HepG2 (cell line): Measurements from ENCODE around the gene ZNF507. TPM values are rescaled to one million over a fixed set of nuclear protein-coding genes. Genes with fewer than 3 reads are reported as not detected.

Experiments
- AHR ChIP-seq: IDR thresholded peaks from 2 replicates; pipeline ENCODE4 v1.6.1; 2018; ENCODE audit warnings: missing genetic modification reagents, missing compliant biosample characterization
- ASH2L ChIP-seq: fragments of 300-600, 200-600 bp; sonication (generic); IDR thresholded peaks from 2 replicates; pipeline ENCODE4 v1.7.0; 2017; ENCODE audit warnings: low read depth, mild to moderate bottlenecking, moderate library complexity, mixed read lengths, low read length; ENCODE audit not compliant: insufficient read length
- JARID2 ChIP-seq: sonication (generic); formaldehyde crosslinking; IDR thresholded peaks from 2 replicates; pipeline ENCODE4 v1.8.1; 2023; ENCODE audit warnings: missing genetic modification reagents, inconsistent platforms; ENCODE audit not compliant: insufficient replicate concordance
- KDM4B ChIP-seq: sonication (generic); formaldehyde crosslinking; IDR thresholded peaks from 2 replicates; pipeline ENCODE4 v1.4.0; 2020; ENCODE audit warnings: missing genetic modification reagents
- KDM5A ChIP-seq: fragments of 200-600 bp; sonication (generic); IDR thresholded peaks from 2 replicates; pipeline ENCODE4 v1.7.0; 2018; ENCODE audit warnings: antibody characterized with exemption, mild to moderate bottlenecking, low read length, borderline replicate concordance
- KLF16 ChIP-seq, 2 experiments: sonication (generic) in 1 of 2; formaldehyde crosslinking in 1 of 2; IDR thresholded peaks; 2 replicates each; pipeline versions ENCODE4 v1.6.1 to v1.8.0; 2016 to 2023; ENCODE audit warnings: missing genetic modification reagents in 2 of 2, missing compliant biosample characterization in 1 of 2
- SALL2 ChIP-seq: sonication (generic); formaldehyde crosslinking; IDR thresholded peaks from 2 replicates; pipeline ENCODE4 v1.8.1; 2023; ENCODE audit warnings: mild to moderate bottlenecking, missing genetic modification reagents, inconsistent platforms
- SOX6 ChIP-seq, 2 experiments: fragments of 450-650 bp in 1 of 2; sonication (generic) in 1 of 2; formaldehyde crosslinking in 1 of 2; IDR thresholded peaks; 2 replicates each; pipeline versions ENCODE4 v1.4.0 to v1.6.1; 2017 to 2020; ENCODE audit warnings: antibody characterized with exemption in 1 of 2, mild to moderate bottlenecking in 1 of 2, missing genetic modification reagents in 1 of 2
- TCF7 ChIP-seq: sonication (generic); IDR thresholded peaks from 2 replicates; pipeline ENCODE4 v1.6.1; 2016; ENCODE audit warnings: antibody characterized with exemption, low read depth
- ZBTB21 ChIP-seq: sonication (generic); formaldehyde crosslinking; IDR thresholded peaks from 2 replicates; pipeline ENCODE4 v1.4.0; 2020; ENCODE audit warnings: missing genetic modification reagents
- ZNF180 ChIP-seq: sonication (generic); formaldehyde crosslinking; IDR thresholded peaks from 2 replicates; pipeline ENCODE4 v1.4.0; 2020; ENCODE audit warnings: low read depth, missing genetic modification reagents, borderline replicate concordance
- ZNF564 ChIP-seq: sonication (generic); formaldehyde crosslinking; IDR thresholded peaks from 2 replicates; pipeline ENCODE4 v1.8.1; 2023; ENCODE audit warnings: mild to moderate bottlenecking, missing genetic modification reagents
- ZNF761 ChIP-seq: sonication (generic); formaldehyde crosslinking; conservative IDR thresholded peaks from 2 replicates; pipeline ENCODE4 v1.4.0; 2020; ENCODE audit warnings: mild to moderate bottlenecking, missing genetic modification reagents
- polyA plus RNA-seq, 8 experiments: library from polyadenylated mRNA; depleted of rRNA in 3 of 8; stranded (reverse) in 7 of 8; unstranded in 1 of 8; fragments of >200 nt; fragmentation: Illumina TruSeq in 4 of 8; extraction: Trizol in 4 of 8; gene quantifications; 2 replicates each; pipeline versions ENCODE4 v1.2.1 to v1.2.3, GENCODE V29; 2011 to 2016; ENCODE audit warnings: low read depth in 4 of 8, missing spikeins in 1 of 8, mixed read lengths in 1 of 8; ENCODE audit not compliant: insufficient read depth in 1 of 8
- total RNA-seq, 5 experiments: library from RNA; depleted of rRNA; stranded (reverse); fragments of >200 nt; fragmentation: Illumina TruSeq; extraction: Trizol; gene quantifications; 2 replicates each; pipeline ENCODE4 v1.2.3, GENCODE V29; 2016; ENCODE audit warnings: low read depth in 1 of 5
- TF ChIP-seq, protein P1 (sequence below): sonication (generic); formaldehyde crosslinking; IDR thresholded peaks from 2 replicates; pipeline ENCODE4 v1.4.0; 2020; ENCODE audit warnings: missing genetic modification reagents, mild to moderate bottlenecking, borderline replicate concordance
- TF ChIP-seq, protein P2 (sequence below): sonication (generic); formaldehyde crosslinking; IDR thresholded peaks from 2 replicates; pipeline ENCODE4 v1.5.0; 2020; ENCODE audit warnings: missing genetic modification reagents, mild to moderate bottlenecking, borderline replicate concordance
- TF ChIP-seq, protein P3 (sequence below): sonication (generic); formaldehyde crosslinking; IDR thresholded peaks from 2 replicates; pipeline ENCODE4 v1.4.0; 2020; ENCODE audit warnings: missing genetic modification reagents
- TF ChIP-seq, protein P4 (sequence below): sonication (generic); formaldehyde crosslinking; IDR thresholded peaks from 2 replicates; pipeline ENCODE4 v1.4.0; 2020; ENCODE audit warnings: low read depth, missing genetic modification reagents
- TF ChIP-seq, protein P5 (sequence below): sonication (generic); formaldehyde crosslinking; conservative IDR thresholded peaks from 2 replicates; pipeline ENCODE4 v1.4.0; 2020; ENCODE audit warnings: missing genetic modification reagents

Gene ZNF507
- total and polyA plus RNA-seq, 2 of the 13 experiments (the other 11 are each of a cell fraction or from before 2014, with no cell fraction given), result 7.3 to 10.9 TPM

DNA sequence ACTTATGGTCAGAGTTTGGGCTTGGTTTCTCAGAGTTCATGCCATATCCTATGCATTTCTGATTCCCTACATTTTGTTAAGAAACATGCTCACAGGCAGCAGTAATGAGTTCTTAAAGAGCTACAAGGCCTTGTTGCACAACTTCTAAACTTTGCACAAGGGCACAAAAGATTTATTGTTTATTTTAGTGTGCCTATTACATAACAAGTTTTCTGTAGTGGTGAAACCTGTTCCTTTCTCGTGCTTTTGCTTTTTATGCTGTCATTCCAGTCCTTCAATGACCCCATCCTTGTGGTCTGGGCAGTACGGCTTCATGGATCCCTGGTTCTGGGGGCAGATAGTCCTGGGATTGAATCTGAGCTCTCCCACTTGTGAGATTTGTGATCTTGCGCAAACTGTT, 17.8 kb downstream of the ZNF507 start (continued):
- TF ChIP-seq SOX6 (IDR thresholded peaks at IDR 0.05) (no peak), SOX6 (CRISPR knock-in tag; IDR thresholded peaks at IDR 0.05) (peak; percentile 98), ZBTB21 (peak; percentile 81; the same call in 1 of the 2 replicates), KDM5A (no peak; the same call in 1 of the 2 replicates), ZNF180 (CRISPR knock-in tag) (no peak), KDM4B (CRISPR knock-in tag) (0 out of 2 replicates have a peak, but pooled peaks have one; percentile 47), TCF7 (peak; percentile 56; the same call in 1 of the 2 replicates), ZNF761 (CRISPR knock-in tag) (no peak), AHR (no peak), KLF16 (CRISPR knock-in tag; IDR thresholded peaks at IDR 0.05) (peak in 1 of 2 experiments; percentile 79; a peak in 1 of 4 replicates), JARID2 (CRISPR knock-in tag) (no peak), SALL2 (CRISPR knock-in tag) (no peak), ASH2L (peak; percentile 55), ZNF564 (CRISPR knock-in tag) (0 out of 2 replicates have a peak, but pooled peaks have one; percentile 44)
- TF ChIP-seq, protein P1, sequence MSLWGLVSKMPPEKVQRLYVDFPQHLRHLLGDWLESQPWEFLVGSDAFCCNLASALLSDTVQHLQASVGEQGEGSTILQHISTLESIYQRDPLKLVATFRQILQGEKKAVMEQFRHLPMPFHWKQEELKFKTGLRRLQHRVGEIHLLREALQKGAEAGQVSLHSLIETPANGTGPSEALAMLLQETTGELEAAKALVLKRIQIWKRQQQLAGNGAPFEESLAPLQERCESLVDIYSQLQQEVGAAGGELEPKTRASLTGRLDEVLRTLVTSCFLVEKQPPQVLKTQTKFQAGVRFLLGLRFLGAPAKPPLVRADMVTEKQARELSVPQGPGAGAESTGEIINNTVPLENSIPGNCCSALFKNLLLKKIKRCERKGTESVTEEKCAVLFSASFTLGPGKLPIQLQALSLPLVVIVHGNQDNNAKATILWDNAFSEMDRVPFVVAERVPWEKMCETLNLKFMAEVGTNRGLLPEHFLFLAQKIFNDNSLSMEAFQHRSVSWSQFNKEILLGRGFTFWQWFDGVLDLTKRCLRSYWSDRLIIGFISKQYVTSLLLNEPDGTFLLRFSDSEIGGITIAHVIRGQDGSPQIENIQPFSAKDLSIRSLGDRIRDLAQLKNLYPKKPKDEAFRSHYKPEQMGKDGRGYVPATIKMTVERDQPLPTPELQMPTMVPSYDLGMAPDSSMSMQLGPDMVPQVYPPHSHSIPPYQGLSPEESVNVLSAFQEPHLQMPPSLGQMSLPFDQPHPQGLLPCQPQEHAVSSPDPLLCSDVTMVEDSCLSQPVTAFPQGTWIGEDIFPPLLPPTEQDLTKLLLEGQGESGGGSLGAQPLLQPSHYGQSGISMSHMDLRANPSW (CRISPR knock-in tag), result no peak
- TF ChIP-seq, protein P2, sequence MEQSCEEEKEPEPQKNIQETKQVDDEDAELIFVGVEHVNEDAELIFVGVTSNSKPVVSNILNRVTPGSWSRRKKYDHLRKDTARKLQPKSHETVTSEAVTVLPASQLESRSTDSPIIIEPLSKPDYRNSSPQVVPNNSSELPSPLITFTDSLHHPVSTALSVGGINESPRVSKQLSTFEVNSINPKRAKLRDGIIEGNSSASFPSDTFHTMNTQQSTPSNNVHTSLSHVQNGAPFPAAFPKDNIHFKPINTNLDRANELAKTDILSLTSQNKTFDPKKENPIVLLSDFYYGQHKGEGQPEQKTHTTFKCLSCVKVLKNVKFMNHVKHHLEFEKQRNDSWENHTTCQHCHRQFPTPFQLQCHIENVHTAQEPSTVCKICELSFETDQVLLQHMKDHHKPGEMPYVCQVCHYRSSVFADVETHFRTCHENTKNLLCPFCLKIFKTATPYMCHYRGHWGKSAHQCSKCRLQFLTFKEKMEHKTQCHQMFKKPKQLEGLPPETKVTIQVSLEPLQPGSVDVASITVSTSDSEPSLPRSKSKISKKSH, result no peak
- TF ChIP-seq, protein P3, sequence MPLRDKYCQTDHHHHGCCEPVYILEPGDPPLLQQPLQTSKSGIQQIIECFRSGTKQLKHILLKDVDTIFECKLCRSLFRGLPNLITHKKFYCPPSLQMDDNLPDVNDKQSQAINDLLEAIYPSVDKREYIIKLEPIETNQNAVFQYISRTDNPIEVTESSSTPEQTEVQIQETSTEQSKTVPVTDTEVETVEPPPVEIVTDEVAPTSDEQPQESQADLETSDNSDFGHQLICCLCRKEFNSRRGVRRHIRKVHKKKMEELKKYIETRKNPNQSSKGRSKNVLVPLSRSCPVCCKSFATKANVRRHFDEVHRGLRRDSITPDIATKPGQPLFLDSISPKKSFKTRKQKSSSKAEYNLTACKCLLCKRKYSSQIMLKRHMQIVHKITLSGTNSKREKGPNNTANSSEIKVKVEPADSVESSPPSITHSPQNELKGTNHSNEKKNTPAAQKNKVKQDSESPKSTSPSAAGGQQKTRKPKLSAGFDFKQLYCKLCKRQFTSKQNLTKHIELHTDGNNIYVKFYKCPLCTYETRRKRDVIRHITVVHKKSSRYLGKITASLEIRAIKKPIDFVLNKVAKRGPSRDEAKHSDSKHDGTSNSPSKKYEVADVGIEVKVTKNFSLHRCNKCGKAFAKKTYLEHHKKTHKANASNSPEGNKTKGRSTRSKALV (CRISPR knock-in tag), result no peak
- TF ChIP-seq, protein P4, sequence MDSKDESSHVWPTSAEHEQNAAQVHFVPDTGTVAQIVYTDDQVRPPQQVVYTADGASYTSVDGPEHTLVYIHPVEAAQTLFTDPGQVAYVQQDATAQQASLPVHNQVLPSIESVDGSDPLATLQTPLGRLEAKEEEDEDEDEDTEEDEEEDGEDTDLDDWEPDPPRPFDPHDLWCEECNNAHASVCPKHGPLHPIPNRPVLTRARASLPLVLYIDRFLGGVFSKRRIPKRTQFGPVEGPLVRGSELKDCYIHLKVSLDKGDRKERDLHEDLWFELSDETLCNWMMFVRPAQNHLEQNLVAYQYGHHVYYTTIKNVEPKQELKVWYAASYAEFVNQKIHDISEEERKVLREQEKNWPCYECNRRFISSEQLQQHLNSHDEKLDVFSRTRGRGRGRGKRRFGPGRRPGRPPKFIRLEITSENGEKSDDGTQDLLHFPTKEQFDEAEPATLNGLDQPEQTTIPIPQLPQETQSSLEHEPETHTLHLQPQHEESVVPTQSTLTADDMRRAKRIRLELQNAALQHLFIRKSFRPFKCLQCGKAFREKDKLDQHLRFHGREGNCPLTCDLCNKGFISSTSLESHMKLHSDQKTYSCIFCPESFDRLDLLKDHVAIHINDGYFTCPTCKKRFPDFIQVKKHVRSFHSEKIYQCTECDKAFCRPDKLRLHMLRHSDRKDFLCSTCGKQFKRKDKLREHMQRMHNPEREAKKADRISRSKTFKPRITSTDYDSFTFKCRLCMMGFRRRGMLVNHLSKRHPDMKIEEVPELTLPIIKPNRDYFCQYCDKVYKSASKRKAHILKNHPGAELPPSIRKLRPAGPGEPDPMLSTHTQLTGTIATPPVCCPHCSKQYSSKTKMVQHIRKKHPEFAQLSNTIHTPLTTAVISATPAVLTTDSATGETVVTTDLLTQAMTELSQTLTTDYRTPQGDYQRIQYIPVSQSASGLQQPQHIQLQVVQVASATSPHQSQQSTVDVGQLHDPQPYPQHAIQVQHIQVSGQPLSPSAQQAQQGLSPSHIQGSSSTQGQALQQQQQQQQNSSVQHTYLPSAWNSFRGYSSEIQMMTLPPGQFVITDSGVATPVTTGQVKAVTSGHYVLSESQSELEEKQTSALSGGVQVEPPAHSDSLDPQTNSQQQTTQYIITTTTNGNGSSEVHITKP (CRISPR knock-in tag), result 0 out of 2 replicates have a peak, but pooled peaks have one; percentile 18
- TF ChIP-seq, protein P5, sequence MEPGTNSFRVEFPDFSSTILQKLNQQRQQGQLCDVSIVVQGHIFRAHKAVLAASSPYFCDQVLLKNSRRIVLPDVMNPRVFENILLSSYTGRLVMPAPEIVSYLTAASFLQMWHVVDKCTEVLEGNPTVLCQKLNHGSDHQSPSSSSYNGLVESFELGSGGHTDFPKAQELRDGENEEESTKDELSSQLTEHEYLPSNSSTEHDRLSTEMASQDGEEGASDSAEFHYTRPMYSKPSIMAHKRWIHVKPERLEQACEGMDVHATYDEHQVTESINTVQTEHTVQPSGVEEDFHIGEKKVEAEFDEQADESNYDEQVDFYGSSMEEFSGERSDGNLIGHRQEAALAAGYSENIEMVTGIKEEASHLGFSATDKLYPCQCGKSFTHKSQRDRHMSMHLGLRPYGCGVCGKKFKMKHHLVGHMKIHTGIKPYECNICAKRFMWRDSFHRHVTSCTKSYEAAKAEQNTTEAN (CRISPR knock-in tag), result peak; percentile 88
